Ectodermal cell (in vitro differentiated cells): ENCODE measurements around the gene CLBA1.
"Not testable (repeated sequence)": the region's sequence is repeated elsewhere in the genome, so short reads cannot be mapped to it uniquely, and the experiment has no call there.

Experiments used
- H3K27ac ChIP-seq: 2 replicates; pipeline ENCODE4 v1.7.0; 2013; ENCODE audit warnings: mild to moderate bottlenecking, low read depth, low read length; ENCODE audit not compliant: insufficient read depth, poor library complexity, severe bottlenecking
- H3K27me3 ChIP-seq: 2 replicates; pipeline ENCODE4 v1.7.0; 2013; ENCODE audit warnings: mild to moderate bottlenecking, low read length; ENCODE audit not compliant: insufficient read depth, control insufficient read depth, poor library complexity, severe bottlenecking
- H3K36me3 ChIP-seq: one replicate; pipeline ENCODE4 v1.7.0; 2013; ENCODE audit warnings: low read length; ENCODE audit not compliant: control insufficient read depth, insufficient read depth
- H3K4me1 ChIP-seq: one replicate; pipeline ENCODE4 v1.7.0; 2013; ENCODE audit warnings: low read length; ENCODE audit not compliant: control insufficient read depth, insufficient read depth
- H3K4me3 ChIP-seq: 2 replicates; pipeline ENCODE4 v1.7.0; 2013; ENCODE audit warnings: low read depth, low read length, control low read depth; ENCODE audit not compliant: insufficient read depth
- H3K9me3 ChIP-seq: 2 replicates; pipeline ENCODE4 v1.7.0; 2013; ENCODE audit warnings: mild to moderate bottlenecking, low read length, moderate library complexity; ENCODE audit not compliant: control insufficient read depth
- WGBS, 2 experiments: methylation state at CpG; one replicate each; pipeline ENCODE4 v1.1.7; 2013; ENCODE audit warnings: missing lambda C conversion rate in 2 of 2; 5-methylcytosine and 5-hydroxymethylcytosine counted together

CLBA1 gene

DNA sequence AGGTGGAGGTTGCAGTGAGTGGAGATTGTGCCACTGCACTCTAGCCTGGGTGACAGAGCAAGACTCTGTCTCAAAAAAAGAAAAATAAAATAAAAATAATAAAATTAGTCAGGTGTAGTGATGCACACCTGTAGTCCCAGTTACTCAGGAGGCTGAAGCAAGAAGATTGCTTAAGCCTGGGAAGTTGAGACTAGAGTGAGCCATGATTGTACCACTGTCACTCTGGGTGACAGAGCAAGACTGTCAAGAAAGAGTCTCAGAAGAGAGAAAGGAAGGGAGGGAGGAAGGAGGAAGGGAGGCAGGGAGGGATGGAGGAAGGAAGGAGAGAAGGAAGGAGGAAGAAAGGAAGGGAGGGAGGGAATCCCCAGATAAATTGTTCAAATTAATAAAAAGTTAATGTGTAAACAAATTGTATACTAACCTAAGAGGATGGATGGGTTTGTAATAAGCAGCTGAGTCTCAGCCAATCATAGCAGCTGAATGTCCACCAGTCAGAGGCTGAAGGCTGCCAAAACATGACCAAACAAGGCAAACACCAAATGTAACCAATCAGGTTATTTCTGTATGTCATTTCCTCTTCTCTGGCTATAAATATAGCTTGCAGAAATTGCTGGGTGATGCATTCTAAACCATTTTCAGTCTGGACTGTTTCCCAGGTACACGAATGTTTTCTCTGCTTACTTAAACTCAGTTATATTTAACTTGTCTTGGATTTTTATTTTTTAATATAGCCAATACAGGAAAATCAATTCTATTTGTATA, 41.4 kb downstream of the CLBA1 start:
- WGBS, 2 experiments = no CpG with 5 or more reads among the region's 1 CpG

GRCh38 chr14:105027718-105028117, 42.1 kb downstream of the CLBA1 start:
- not testable (repeated sequence) for H3K9me3 ChIP-seq, H3K4me3 ChIP-seq, H3K27me3 ChIP-seq, H3K27ac ChIP-seq, H3K36me3 ChIP-seq, H3K4me1 ChIP-seq
- 75 to 85% methylated on average over 4 of the region's 4 CpGs for WGBS, 2 experiments

More for the DNA sequence above, 41.4 kb downstream of the CLBA1 start:
- Histone ChIP-seq H3K36me3 (no peaks in the 10 kb centered on the region), H3K27ac (no peak overlapping the region), H3K4me3 (no peak overlapping the region), H3K4me1 (no peaks in the 10 kb centered on the region), H3K27me3 (no peaks in the 10 kb centered on the region), H3K9me3 (no peaks in the 10 kb centered on the region)

- H3K27ac ChIP-seq = no peak overlapping the region
- H3K4me1 ChIP-seq = no peaks in the 10 kb centered on the region
- WGBS, 2 experiments = 90 to 92% methylated on average over 12 of the region's 12 CpGs
- no peak overlapping the region for H3K4me3 ChIP-seq
- no peaks in the 10 kb centered on the region for H3K9me3 ChIP-seq
- H3K27me3 ChIP-seq = peaks cover 13% of the 10 kb centered on the region
- H3K36me3 ChIP-seq = no peaks in the 10 kb centered on the region
These were observed 42.8 kb downstream of the CLBA1 start for GRCh38 chr14:105028251-105028927.

DNA sequence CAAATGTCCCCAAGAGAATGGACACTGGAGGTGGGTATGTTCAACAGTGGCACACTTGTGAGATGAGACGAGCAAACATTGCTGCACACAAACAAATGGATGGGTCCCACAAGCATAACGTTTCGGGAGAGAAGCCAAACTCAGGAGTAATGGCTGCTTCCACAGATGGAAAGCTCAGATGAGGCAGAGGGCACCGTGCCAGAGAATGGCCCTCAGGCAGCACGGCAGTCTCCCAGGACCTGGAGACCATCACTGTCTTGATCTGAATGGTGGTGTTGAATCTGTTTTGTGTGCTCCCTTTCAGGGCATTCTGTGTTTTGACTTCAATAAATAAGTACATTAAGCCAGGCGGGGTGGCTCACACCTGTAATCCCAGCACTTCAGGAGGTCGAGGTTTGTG, 43.8 kb downstream of the CLBA1 start:
- Histone ChIP-seq H3K9me3 (no peaks in the 10 kb centered on the region), H3K4me3 (no peak overlapping the region), H3K36me3 (no peaks in the 10 kb centered on the region), H3K27ac (no peak overlapping the region), H3K4me1 (no peaks in the 10 kb centered on the region), H3K27me3 (peaks cover 23% of the 10 kb centered on the region)
- 89 to 95% methylated on average over 7 of the region's 7 CpGs for WGBS, 2 experiments

DNA sequence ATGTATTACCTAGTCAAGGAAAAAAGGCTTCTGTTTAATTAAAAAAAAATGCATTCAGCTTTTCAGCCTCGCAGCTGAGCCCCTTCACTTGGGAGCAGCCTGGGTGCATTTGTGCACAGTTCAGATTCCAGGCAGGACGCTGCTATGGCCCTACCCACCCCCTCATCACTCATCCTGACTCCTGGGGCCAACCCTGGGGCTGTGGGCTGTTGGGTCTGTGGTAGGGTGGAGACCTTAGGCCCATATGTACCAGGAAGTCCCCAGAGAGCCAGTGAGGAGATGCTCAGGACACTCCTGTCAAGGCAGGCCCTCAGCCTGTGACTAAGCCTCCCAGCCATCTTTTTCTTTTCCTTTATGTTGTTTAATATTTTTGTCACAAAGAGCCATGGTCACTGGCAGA, 44.6 kb downstream of the CLBA1 start:
- WGBS, 2 experiments = 66 to 81% methylated on average over 2 of the region's 2 CpGs
- H3K4me3 ChIP-seq = no peak overlapping the region

GRCh38 chr14:105030836-105031396, 45.3 kb downstream of the CLBA1 start:
- Histone ChIP-seq H3K9me3 (no peaks in the 10 kb centered on the region), H3K27me3 (peaks cover 27% of the 10 kb centered on the region), H3K36me3 (no peaks in the 10 kb centered on the region), H3K4me1 (no peaks in the 10 kb centered on the region), H3K4me3 (no peak overlapping the region), H3K27ac (no peak overlapping the region)
- 86 to 90% methylated on average over 9 of the region's 9 CpGs for WGBS, 2 experiments

More for the DNA sequence above, 44.6 kb downstream of the CLBA1 start:
- Histone ChIP-seq H3K27me3 (peaks cover 27% of the 10 kb centered on the region), H3K4me1 (no peaks in the 10 kb centered on the region), H3K27ac (no peak overlapping the region), H3K9me3 (no peaks in the 10 kb centered on the region), H3K36me3 (no peaks in the 10 kb centered on the region)

DNA sequence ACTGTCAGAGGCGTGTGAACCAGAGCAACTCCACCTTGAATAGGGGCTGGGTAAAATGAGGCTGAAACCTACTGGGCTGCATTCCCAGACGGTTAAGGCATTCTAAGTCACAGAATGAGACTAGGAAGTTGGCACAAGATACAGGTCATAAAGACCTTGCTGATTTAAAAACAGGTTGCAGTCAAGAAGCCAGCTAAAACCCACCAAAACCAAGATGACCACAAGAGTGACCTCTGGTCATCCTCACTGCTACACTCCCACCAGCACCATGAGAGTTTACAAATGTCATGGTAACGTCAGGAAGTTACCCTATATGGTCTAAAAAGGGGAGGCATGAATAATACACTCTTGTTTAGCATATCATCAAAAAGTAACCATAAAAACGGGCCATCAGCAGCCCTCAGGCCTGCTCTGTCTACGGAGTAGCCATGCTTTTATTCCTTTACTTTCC, 46.9 kb downstream of the CLBA1 start:
- peaks cover 27% of the 10 kb centered on the region for H3K27me3 ChIP-seq
- H3K27ac ChIP-seq, H3K4me3 ChIP-seq, H3K4me1 ChIP-seq, H3K9me3 ChIP-seq, H3K36me3 ChIP-seq: not testable (repeated sequence)
- WGBS, 2 experiments = 85 to 88% methylated on average over 5 of the region's 5 CpGs

DNA sequence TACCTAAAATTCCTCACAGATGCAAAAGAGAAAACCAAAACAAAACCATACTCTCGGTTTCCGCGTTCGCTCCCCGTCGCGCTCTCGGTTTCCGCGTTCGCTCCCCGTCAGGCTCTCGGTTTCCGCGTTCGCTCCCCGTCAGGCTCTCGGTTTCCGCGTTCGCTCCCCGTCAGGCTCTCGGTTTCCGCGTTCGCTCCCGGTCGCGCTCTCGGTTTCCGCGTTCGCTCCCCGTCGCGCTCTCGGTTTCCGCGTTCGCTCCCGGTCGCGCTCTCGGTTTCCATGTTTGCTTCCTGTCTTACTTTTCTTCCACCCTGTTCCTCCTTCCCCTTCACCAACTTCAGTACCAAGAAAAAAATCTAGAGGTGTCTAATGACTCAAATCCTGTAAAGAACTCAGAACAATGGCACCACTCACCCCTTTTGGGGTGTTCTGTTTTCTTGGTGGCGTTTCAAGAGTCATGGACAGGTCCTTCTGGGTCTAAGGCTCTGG, 47.9 kb downstream of the CLBA1 start:
- not testable (repeated sequence) for H3K27ac ChIP-seq, H3K4me1 ChIP-seq, H3K9me3 ChIP-seq, H3K4me3 ChIP-seq, H3K36me3 ChIP-seq
- peaks cover 27% of the 10 kb centered on the region for H3K27me3 ChIP-seq
- WGBS, 2 experiments = 63 to 66% methylated on average over 45 of the region's 45 CpGs

- no peaks in the 10 kb centered on the region for H3K36me3 ChIP-seq
- H3K9me3 ChIP-seq = no peaks in the 10 kb centered on the region
- no peaks in the 10 kb centered on the region for H3K4me1 ChIP-seq
- H3K4me3 ChIP-seq = no peak overlapping the region
- no peak overlapping the region for H3K27ac ChIP-seq
- WGBS, 2 experiments = 89 to 90% methylated on average over 17 of the region's 17 CpGs
- H3K27me3 ChIP-seq = peaks cover 27% of the 10 kb centered on the region
These were observed 48.9 kb downstream of the CLBA1 start for GRCh38 chr14:105034315-105035039.

DNA sequence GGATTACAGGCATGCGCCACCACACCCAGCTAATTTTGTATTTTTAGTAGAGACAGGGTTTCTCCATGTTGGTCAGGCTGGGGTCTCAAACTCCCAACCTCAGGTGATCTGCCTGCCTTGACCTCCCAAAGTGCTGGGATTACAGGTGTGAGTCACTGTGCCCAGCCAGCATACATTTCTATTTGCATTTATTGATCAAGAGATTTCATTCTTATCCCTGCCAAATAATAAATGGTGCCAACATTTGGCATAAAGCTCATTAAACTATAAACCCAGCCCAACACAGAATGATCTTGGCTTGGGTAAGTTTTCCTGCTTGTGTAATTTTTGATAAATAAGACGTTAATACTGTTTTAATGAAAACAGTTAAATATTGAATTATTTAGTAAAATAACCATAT, 50.0 kb downstream of the CLBA1 start:
- not testable (repeated sequence) for H3K4me1 ChIP-seq, H3K27ac ChIP-seq, H3K36me3 ChIP-seq, H3K4me3 ChIP-seq, H3K9me3 ChIP-seq
- H3K27me3 ChIP-seq = peaks cover 27% of the 10 kb centered on the region
- WGBS, 2 experiments = 88 to 92% methylated on average over 1 of the region's 2 CpGs
